OCI-LY1 (cell line): ENCODE results near the gene CXXC5.

Experiments used
- EZH2 ChIP-seq: fragments of 200-600 bp; sonication (generic), shearing (Covaris generic); IDR thresholded peaks from 2 replicates; pipeline ENCODE4 v1.8.0; 2017; ENCODE audit warnings: borderline replicate concordance, mixed run types, mild to moderate bottlenecking, antibody characterized with exemption, low read length, moderate library complexity, mixed read lengths
- TF ChIP-seq, protein P1 (sequence below): fragments of 200-600 bp; sonication (generic), shearing (Covaris generic); IDR thresholded peaks from 2 replicates; pipeline ENCODE4 v1.5.1; 2017; ENCODE audit warnings: mild to moderate bottlenecking, antibody characterized with exemption, low read length, moderate library complexity, mixed read lengths

DNA sequence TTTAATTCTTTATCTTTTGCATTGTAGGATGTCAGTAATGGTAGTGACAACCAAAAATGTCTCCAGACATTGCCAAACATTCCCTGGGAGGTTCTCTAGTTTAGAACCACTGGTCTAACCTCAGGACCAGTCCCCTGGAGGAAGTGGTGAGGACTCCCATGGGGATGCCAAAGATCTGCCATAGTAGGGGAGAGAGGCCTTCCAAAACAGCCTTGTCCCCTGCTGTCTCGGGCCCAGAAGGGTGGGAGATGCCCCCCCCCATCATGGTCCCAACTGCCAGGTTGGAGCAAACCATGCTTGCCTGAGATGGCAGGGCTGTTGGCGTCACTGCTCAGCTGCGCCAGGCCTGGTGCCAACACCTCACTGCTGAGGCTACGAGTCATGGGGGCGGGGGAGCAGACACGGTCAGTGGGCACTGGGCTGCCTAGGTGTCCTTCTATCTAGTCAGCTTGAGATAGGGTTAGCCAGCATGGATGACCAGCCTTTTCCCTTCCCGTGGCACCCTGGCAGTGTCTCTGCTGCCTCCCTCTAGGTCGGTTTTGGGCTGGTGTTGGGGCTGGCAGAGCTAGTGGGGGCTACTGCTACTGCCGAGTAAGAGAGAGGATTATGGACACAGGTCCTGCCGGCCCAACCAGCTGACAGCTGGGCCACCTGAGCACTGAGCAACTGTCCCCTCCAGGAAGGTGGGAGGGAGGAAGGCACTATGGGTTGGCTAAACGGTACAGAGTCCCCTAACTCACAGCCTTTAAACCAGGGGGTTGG, 8.3 kb upstream of the CXXC5 start:
- TF ChIP-seq, protein P1, sequence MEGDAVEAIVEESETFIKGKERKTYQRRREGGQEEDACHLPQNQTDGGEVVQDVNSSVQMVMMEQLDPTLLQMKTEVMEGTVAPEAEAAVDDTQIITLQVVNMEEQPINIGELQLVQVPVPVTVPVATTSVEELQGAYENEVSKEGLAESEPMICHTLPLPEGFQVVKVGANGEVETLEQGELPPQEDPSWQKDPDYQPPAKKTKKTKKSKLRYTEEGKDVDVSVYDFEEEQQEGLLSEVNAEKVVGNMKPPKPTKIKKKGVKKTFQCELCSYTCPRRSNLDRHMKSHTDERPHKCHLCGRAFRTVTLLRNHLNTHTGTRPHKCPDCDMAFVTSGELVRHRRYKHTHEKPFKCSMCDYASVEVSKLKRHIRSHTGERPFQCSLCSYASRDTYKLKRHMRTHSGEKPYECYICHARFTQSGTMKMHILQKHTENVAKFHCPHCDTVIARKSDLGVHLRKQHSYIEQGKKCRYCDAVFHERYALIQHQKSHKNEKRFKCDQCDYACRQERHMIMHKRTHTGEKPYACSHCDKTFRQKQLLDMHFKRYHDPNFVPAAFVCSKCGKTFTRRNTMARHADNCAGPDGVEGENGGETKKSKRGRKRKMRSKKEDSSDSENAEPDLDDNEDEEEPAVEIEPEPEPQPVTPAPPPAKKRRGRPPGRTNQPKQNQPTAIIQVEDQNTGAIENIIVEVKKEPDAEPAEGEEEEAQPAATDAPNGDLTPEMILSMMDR, result no peak
- no peak for TF ChIP-seq EZH2
